Measurements from ENCODE around the gene MOB4.

DNA sequence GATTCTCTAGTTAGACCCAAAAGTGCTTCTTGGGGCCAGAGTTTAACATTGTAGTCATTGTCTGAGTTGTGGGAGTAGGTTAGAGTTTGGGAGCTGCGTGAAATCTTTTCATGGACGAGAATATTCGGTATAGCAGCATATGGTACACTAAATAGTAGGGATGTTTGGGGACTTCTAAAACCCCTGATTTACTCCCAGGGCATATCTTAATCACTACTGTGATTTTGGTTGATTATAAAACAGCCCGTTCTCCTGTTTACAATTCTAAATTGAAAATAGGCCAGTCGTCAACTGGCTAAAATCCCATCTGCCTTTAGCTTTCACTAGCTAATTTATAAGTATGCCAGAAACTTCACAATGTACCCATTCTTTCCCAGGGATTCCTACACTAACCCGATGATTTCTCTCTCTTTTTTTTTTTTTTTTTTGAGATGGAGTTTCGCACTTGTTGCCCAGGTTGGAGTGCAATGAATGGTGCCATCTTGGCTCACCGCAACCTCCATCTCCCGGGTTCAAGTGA lies 44.3 kb downstream of the MOB4 start:
- TF ChIP-seq, protein P1, sequence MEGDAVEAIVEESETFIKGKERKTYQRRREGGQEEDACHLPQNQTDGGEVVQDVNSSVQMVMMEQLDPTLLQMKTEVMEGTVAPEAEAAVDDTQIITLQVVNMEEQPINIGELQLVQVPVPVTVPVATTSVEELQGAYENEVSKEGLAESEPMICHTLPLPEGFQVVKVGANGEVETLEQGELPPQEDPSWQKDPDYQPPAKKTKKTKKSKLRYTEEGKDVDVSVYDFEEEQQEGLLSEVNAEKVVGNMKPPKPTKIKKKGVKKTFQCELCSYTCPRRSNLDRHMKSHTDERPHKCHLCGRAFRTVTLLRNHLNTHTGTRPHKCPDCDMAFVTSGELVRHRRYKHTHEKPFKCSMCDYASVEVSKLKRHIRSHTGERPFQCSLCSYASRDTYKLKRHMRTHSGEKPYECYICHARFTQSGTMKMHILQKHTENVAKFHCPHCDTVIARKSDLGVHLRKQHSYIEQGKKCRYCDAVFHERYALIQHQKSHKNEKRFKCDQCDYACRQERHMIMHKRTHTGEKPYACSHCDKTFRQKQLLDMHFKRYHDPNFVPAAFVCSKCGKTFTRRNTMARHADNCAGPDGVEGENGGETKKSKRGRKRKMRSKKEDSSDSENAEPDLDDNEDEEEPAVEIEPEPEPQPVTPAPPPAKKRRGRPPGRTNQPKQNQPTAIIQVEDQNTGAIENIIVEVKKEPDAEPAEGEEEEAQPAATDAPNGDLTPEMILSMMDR (IDR thresholded peaks at IDR 0.05): no peak
- no peak for TF ChIP-seq POLR2A (IDR thresholded peaks at IDR 0.05)
